IMR-90 (cell line): ENCODE data around the gene TMEM141. TPM values are rescaled to one million over a fixed set of nuclear protein-coding genes. Genes with fewer than 3 reads are reported as not detected.

Source experiments
- ATAC-seq: fragments of 200-7000 bp; cut with Tn5 transposase; 2 replicates; pipeline ENCODE4 v1.9.1; 2020; ENCODE audit warnings: low read depth, mild to moderate bottlenecking, moderate library complexity
- BruUV-seq: library from RNA; stranded (reverse); fragments of 400-500 nt; replicated peaks from 2 replicates; lab custom pipeline; 2021; lab: Mats Ljungman, UMichigan
- CTCF ChIA-PET: fragments of 300-600 bp; formaldehyde crosslinking; extraction: SDS; loops from one replicate; lab custom pipeline; 2021; ENCODE audit warnings: antibody characterized with exemption; lab: Yijun Ruan, JAX
- POLR2A ChIA-PET: fragments of 300-600 bp; sonication (Branson Sonifier 250); formaldehyde crosslinking; loops from one replicate; lab custom pipeline; 2022; ENCODE audit warnings: antibody characterized with exemption; ENCODE audit not compliant: unreplicated experiment; lab: Charles Lee
- DNase-seq: peaks from one replicate; pipeline ENCODE4 v3.0.0; 2013
- H2AFZ ChIP-seq: replicated peaks from 2 replicates; pipeline ENCODE3; 2013; ENCODE audit warnings: low read length, mild to moderate bottlenecking; ENCODE audit not compliant: poor library complexity
- H2AK5ac ChIP-seq: 2 replicates; pipeline ENCODE4 v1.6.1; 2013; ENCODE audit warnings: low read depth, low read length, inconsistent platforms
- H2AK9ac ChIP-seq: replicated peaks from 2 replicates; pipeline ENCODE3; 2013; ENCODE audit warnings: mild to moderate bottlenecking, low read depth, low read length, moderate library complexity; ENCODE audit not compliant: poor library complexity
- H2BK120ac ChIP-seq: 2 replicates; pipeline ENCODE4 v1.6.1; 2013; ENCODE audit warnings: low read depth, low read length, inconsistent platforms
- H2BK15ac ChIP-seq: 3 replicates; pipeline ENCODE4 v1.6.1; 2013; ENCODE audit warnings: low read depth, low read length, inconsistent platforms
- H2BK20ac ChIP-seq: 2 replicates; pipeline ENCODE4 v1.6.1; 2013; ENCODE audit warnings: low read depth, mild to moderate bottlenecking, inconsistent platforms, low read length, moderate library complexity
- H2BK5ac ChIP-seq: 2 replicates; pipeline ENCODE4 v1.6.1; 2013; ENCODE audit warnings: mild to moderate bottlenecking, low read depth, low read length, inconsistent platforms; ENCODE audit not compliant: poor library complexity, severe bottlenecking
- H3K14ac ChIP-seq: replicated peaks from 2 replicates; pipeline ENCODE4 v1.6.1; 2013; ENCODE audit warnings: low read depth, low read length, inconsistent platforms
- H3K18ac ChIP-seq: 2 replicates; pipeline ENCODE4 v1.6.1; 2013; ENCODE audit warnings: low read depth, low read length, control low read depth
- H3K23ac ChIP-seq: 2 replicates; pipeline ENCODE4 v1.6.1; 2013; ENCODE audit warnings: low read depth, low read length, inconsistent platforms
- H3K27ac ChIP-seq: 2 replicates; pipeline ENCODE4 v1.5.1; 2013; ENCODE audit warnings: mild to moderate bottlenecking, control low read depth, low read length; ENCODE audit not compliant: insufficient read depth
- H3K27me3 ChIP-seq: 2 replicates; pipeline ENCODE4 v1.6.1; 2013; ENCODE audit warnings: low read length; ENCODE audit not compliant: control insufficient read depth, insufficient read depth
- H3K36me3 ChIP-seq: 2 replicates; pipeline ENCODE4 v1.6.1; 2013; ENCODE audit warnings: low read length, mixed read lengths; ENCODE audit not compliant: control insufficient read depth, insufficient read depth
- H3K4ac ChIP-seq: 2 replicates; pipeline ENCODE4 v1.6.1; 2013; ENCODE audit warnings: low read depth, low read length, inconsistent platforms
- H3K4me1 ChIP-seq: 2 replicates; pipeline ENCODE4 v1.6.1; 2013; ENCODE audit warnings: low read length, mixed read lengths; ENCODE audit not compliant: control insufficient read depth, insufficient read depth
- H3K4me2 ChIP-seq: 2 replicates; pipeline ENCODE4 v1.6.1; 2013; ENCODE audit warnings: low read depth, mild to moderate bottlenecking, control low read depth, low read length, moderate library complexity
- H3K4me3 ChIP-seq: 2 replicates; pipeline ENCODE4 v1.5.1; 2013; ENCODE audit warnings: low read depth, mild to moderate bottlenecking, control low read depth, low read length, moderate library complexity; ENCODE audit not compliant: insufficient read depth
- H3K56ac ChIP-seq: 2 replicates; pipeline ENCODE4 v1.6.1; 2013; ENCODE audit warnings: low read length, inconsistent platforms; ENCODE audit not compliant: insufficient read depth; ENCODE audit errors: extremely low read depth
- H3K79me1 ChIP-seq, 2 experiments: 2 replicates each; pipeline ENCODE4 v1.6.1; 2013; ENCODE audit warnings: low read length in 2 of 2, inconsistent platforms in 1 of 2, low read depth in 1 of 2
- H3K9ac ChIP-seq: 2 replicates; pipeline ENCODE4 v1.6.1; 2013; ENCODE audit warnings: low read depth, low read length, control low read depth
- H3K9me1 ChIP-seq: 2 replicates; pipeline ENCODE4 v1.6.1; 2013; ENCODE audit warnings: low read length, inconsistent platforms; ENCODE audit not compliant: insufficient read depth
- H3K9me3 ChIP-seq: 2 replicates; pipeline ENCODE4 v1.6.1; 2013; ENCODE audit warnings: low read length; ENCODE audit not compliant: control insufficient read depth, insufficient read depth
- H4K20me1 ChIP-seq: 2 replicates; pipeline ENCODE4 v1.6.1; 2013; ENCODE audit warnings: low read length, inconsistent platforms; ENCODE audit not compliant: insufficient read depth
- H4K5ac ChIP-seq: 2 replicates; pipeline ENCODE4 v1.6.1; 2013; ENCODE audit warnings: mild to moderate bottlenecking, low read depth, low read length, control low read depth
- H4K8ac ChIP-seq, 2 experiments: 2 replicates each; pipeline ENCODE4 v1.6.1; 2013; ENCODE audit warnings: low read depth in 2 of 2, low read length in 2 of 2, control low read depth in 1 of 2, inconsistent platforms in 1 of 2
- H4K91ac ChIP-seq: 2 replicates; pipeline ENCODE4 v1.6.1; 2013; ENCODE audit warnings: low read depth, low read length, inconsistent platforms; ENCODE audit not compliant: insufficient read depth
- FOS ChIP-seq: fragments of 150-350 bp; IDR thresholded peaks from 2 replicates; pipeline ENCODE4 v1.6.1; 2016; ENCODE audit warnings: low read depth, low read length
- MAFK ChIP-seq: IDR thresholded peaks from 2 replicates; pipeline ENCODE4 v1.6.1; 2012; ENCODE audit warnings: low read depth, low read length, improper control_type of control experiment
- MAZ ChIP-seq: IDR thresholded peaks from 2 replicates; pipeline ENCODE4 v1.6.1; 2012; ENCODE audit warnings: low read depth, mild to moderate bottlenecking, low read length, improper control_type of control experiment, moderate library complexity, borderline replicate concordance
- NFE2L2 ChIP-seq: fragments of 150-350 bp; IDR thresholded peaks from 2 replicates; pipeline ENCODE4 v1.6.1; 2016; ENCODE audit warnings: low read depth, mild to moderate bottlenecking, low read length
- SMC3 ChIP-seq: fragments of 150-350 bp; IDR thresholded peaks from 2 replicates; pipeline ENCODE4 v1.6.1; 2016; ENCODE audit warnings: low read depth, mild to moderate bottlenecking, antibody characterized with exemption, low read length, moderate library complexity
- WGBS, 2 experiments: methylation state at CpG; one replicate each; pipeline versions ENCODE4 v1.1.5 to v1.1.7; 2013; ENCODE audit warnings: missing lambda C conversion rate in 2 of 2; ENCODE audit not compliant: insufficient read length in 1 of 2; ENCODE audit errors: extremely low coverage in 2 of 2; 5-methylcytosine and 5-hydroxymethylcytosine counted together
- dilution Hi-C: fragments of 300-500 bp; cut with HindIII; formaldehyde crosslinking; loops from one replicate; pipeline ENCODE4 v1.14.3; 2018; ENCODE audit warnings: low sequenced_read_pairs; ENCODE audit not compliant: unreplicated experiment
- in situ Hi-C: fragments of 300-500 bp; cut with MboI; formaldehyde crosslinking; loops from 3 replicates; pipeline ENCODE4 v1.14.3; 2019; ENCODE audit warnings: low sequenced_read_pairs, inconsistent platforms, mixed read lengths
- intact Hi-C: fragments of 100-400 bp; cut with micrococcal nuclease; formaldehyde crosslinking; loops from 2 replicates; pipeline ENCODE4 v1.10.0; 2022
- polyA plus RNA-seq, 3 experiments: library from polyadenylated mRNA; depleted of rRNA; stranded (reverse); fragments of >200 nt; gene quantifications; 2 replicates each; pipeline ENCODE4 v1.2.3, GENCODE V29; 2012; ENCODE audit warnings: low replicate concordance in 1 of 3
- total RNA-seq: library from RNA; depleted of rRNA; stranded (reverse); fragments of >200 nt; gene quantifications from 2 replicates; pipeline ENCODE4 v1.2.3, GENCODE V29; 2012
- TF ChIP-seq, protein P1 (sequence below): conservative IDR thresholded peaks from 2 replicates; pipeline ENCODE4 v1.5.1; 2012; ENCODE audit warnings: mild to moderate bottlenecking, low read depth, low read length, improper control_type of control experiment
- TF ChIP-seq, protein P2 (sequence below): fragments of 150-350 bp; IDR thresholded peaks from 2 replicates; pipeline ENCODE4 v1.6.1; 2017; ENCODE audit warnings: mild to moderate bottlenecking, antibody characterized with exemption, low read length, low read depth

TMEM141 gene
- total and polyA plus RNA-seq, 2 of the 4 experiments (the other 2 are of a cell fraction), result 39.1 to 77.8 TPM

DNA sequence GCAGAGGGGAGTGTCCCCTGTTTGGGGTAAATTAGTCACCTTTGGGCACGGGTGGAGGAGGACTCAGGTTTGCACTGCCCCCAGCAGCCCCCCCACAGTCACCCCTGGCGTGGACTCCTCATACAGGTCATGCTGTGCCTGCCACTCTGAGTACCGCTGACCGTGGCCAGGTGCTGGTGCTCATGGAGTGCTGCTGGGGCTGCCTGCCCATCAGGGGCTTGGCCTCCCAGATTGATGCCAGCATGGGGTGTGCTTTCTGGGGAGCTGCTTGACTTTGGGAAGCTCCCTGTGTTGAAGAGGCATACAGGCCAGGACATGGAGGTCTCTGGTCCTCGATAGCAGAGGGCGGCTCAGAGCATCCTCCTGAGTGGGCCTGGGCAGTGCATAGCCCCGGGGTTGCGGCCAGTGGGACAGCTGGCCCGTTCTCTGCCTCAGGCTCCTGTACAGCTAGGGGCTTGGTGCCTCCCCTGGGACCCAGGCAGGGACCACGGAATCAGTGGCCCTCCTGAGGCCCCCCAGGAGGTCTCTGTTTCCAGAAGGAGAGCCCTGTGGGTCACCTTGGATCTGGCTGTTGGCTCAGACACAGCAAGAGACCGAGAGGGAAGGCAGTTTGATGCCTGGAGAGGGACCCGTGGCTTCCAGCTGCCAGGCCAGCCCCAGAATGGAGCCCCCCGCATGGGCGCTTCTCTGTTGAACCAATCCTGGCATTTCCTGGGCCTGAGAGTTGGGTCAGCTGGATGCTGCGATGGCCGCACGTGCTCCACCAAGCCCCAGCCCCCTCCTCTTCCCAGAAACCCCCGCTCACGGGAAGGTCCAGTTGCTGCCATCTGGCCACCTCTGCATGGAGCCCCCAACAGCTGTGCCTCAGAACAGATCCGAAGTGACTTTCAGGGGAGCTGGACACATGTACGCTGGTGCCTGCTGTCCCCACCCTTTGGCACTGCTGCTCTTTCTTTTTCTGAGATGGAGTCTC, 45.1 kb downstream of the TMEM141 start:
- no peak for ATAC-seq
- Histone ChIP-seq H4K20me1 (peaks cover 4% of the 10 kb centered on the region; the same call in 1 of the 2 replicates), H3K4ac (no peak overlapping the region), H3K27ac (no peak overlapping the region), H3K9ac (no peak overlapping the region), H3K14ac (no peak overlapping the region), H3K23ac (no peak overlapping the region), H3K18ac (no peak overlapping the region), H2BK20ac (no peak overlapping the region), H2AK9ac (peak overlapping the region; percentile 55), H3K4me1 (peaks cover 5% of the 10 kb centered on the region), H2BK15ac (no peak overlapping the region), H3K27me3 (no peaks in the 10 kb centered on the region), H2BK120ac (no peak overlapping the region), H4K91ac (no peak overlapping the region), H3K9me1 (peaks cover 2% of the 10 kb centered on the region; the same call in 1 of the 2 replicates), H3K79me1 (no peaks in the 10 kb centered on the region; a peak in 1 of 4 replicates), H3K36me3 (peaks cover 31% of the 10 kb centered on the region), H3K9me3 (no peaks in the 10 kb centered on the region), H3K4me2 (no peak overlapping the region), H3K56ac (no peak overlapping the region), H3K4me3 (no peak overlapping the region), H2BK5ac (no peak overlapping the region), H4K8ac (no peak overlapping the region), H2AK5ac (no peak overlapping the region), H2AFZ (no peak overlapping the region), H4K5ac (no peak overlapping the region)
- in situ Hi-C loops, result no loop called here
- TF ChIP-seq FOS, result no peak
- no peak for TF ChIP-seq SMC3
- TF ChIP-seq, protein P1, sequence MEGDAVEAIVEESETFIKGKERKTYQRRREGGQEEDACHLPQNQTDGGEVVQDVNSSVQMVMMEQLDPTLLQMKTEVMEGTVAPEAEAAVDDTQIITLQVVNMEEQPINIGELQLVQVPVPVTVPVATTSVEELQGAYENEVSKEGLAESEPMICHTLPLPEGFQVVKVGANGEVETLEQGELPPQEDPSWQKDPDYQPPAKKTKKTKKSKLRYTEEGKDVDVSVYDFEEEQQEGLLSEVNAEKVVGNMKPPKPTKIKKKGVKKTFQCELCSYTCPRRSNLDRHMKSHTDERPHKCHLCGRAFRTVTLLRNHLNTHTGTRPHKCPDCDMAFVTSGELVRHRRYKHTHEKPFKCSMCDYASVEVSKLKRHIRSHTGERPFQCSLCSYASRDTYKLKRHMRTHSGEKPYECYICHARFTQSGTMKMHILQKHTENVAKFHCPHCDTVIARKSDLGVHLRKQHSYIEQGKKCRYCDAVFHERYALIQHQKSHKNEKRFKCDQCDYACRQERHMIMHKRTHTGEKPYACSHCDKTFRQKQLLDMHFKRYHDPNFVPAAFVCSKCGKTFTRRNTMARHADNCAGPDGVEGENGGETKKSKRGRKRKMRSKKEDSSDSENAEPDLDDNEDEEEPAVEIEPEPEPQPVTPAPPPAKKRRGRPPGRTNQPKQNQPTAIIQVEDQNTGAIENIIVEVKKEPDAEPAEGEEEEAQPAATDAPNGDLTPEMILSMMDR, result no peak
- TF ChIP-seq MAZ, result no peak
- no peak for TF ChIP-seq NFE2L2
- TF ChIP-seq, protein P2, sequence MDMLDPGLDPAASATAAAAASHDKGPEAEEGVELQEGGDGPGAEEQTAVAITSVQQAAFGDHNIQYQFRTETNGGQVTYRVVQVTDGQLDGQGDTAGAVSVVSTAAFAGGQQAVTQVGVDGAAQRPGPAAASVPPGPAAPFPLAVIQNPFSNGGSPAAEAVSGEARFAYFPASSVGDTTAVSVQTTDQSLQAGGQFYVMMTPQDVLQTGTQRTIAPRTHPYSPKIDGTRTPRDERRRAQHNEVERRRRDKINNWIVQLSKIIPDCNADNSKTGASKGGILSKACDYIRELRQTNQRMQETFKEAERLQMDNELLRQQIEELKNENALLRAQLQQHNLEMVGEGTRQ, result no peak
- no peak for TF ChIP-seq MAFK
- intact Hi-C loops, result no loop called here
- no peak for DNase-seq
- POLR2A ChIA-PET, result no interaction called here
- WGBS, 2 experiments, result 86% methylated on average over 11 of the region's 21 CpGs; no CpG with 5 or more reads in 1 of the 2 experiments
- dilution Hi-C loops, result no loop called here
- BruUV-seq, result no TSS peak
- CTCF ChIA-PET, result no interaction called here
